ENCODE data around the gene MRPS23.

Gene MRPS23

DNA sequence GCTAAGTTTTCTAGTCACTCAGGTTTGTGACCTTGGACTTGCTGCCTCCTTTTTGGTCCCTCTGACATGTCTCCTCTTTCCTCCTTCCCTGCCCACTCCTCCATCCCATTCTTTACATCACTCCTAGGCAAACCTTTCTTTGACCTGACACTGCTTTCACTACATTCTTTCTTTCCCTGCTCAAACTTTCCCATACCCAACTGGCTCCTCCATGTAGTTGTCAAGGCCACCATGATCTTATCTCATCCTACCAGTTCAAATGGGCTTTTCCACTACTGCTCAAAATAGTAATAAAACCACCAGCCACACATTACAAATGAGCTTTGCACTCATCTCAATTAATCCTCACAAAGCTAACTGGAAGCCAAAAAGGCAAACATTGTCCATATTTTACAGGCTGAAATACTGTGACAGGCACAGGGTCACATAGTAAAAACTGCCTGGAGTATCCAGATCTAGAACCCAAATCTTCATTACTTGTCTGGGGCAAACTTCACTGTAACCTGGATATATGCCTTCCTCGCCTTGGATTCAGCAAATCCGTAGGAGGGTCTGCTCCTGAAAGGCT, 14.4 kb downstream of the MRPS23 start:
- Histone ChIP-seq H3K9me3 (ENCODE audit: control insufficient read depth, low read length) (no peaks in the 10 kb centered on the region), H3K4me3 (ENCODE audit: insufficient read depth, low read depth, low read length) (no peak overlapping the region), H3K4me1 (ENCODE audit: control insufficient read depth, insufficient read depth, low read length) (peaks cover 8% of the 10 kb centered on the region), H3K27ac (ENCODE audit: insufficient read depth, low read depth, low read length, poor library complexity, severe bottlenecking) (no peak overlapping the region), H3K36me3 (ENCODE audit: control insufficient read depth, insufficient read depth, low read length) (peaks cover 15% of the 10 kb centered on the region), H3K27me3 (ENCODE audit: control insufficient read depth, insufficient read depth, low read length, poor library complexity, severe bottlenecking) (no peaks in the 10 kb centered on the region)
- 92 to 95% methylated on average over 2 of the region's 2 CpGs for WGBS, 2 experiments

DNA sequence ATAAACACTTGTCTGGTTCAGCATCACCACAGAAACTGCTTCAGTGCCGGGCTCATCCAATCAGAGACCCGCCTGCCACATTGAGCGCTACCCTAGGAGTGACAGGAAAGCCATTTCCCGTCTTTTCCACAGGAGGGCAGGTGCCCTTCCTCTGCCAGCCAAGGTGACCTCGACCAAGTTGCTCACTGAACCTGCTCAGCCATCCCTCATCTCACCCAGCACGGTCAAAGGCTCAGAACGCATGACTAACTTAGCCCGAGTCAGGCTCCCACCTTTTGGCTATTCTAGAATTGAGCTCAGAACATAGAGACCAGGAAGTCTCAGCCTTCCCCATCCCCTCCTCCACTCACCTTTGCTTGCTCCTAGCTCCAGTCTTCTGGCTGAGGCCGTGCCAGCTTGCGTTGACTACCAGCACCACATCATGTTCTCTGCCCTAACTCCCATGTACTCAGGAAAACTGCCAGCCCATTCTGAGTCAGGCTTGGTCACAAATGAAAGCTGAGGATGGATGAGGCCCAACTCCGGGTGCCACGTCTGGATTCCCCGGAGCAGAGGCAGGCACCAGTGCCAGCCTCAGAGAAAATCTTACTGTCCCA, 15.6 kb downstream of the MRPS23 start:
- no peaks in the 10 kb centered on the region for H3K27me3 ChIP-seq (ENCODE audit: control insufficient read depth, insufficient read depth, low read length, poor library complexity, severe bottlenecking)

DNA sequence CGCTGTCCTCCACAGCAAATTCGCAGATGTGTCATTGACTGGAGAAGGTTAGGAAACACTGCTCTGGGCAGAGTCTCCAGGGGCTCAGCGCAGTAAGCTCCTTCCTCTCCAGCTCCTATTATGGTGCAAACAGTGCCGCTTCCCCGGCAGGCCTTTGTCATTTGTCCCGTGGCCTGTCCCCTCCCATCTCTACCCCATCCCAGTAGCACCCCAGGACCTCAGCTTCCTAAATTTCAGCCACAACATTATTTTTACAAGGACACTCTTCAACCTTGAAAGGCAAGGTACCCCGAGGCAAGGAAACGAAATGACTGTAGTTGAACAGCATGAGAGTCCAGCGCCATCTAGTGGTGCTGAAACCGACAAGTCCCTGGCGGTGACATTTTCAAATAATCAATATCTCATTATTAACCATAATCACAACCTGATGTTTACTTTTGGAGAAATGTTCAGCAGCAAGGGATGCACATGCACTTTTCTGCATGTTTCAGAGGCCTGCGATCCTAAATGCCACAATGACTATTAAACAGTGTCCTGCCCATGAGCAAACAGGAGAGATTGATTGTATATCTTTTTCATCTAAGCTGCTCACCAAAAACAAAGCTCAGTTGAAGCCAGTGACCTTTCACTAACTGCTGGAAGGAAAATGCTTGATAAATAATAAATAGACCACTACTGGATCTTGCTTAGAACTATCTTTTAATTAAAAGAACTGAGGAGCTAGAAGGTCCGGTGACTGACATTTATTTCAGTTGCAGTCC, 16.5 kb downstream of the MRPS23 start:
- WGBS, 2 experiments, result 8% methylated on average over 13 of the region's 13 CpGs
- H3K36me3 ChIP-seq (ENCODE audit: control insufficient read depth, insufficient read depth, low read length), result no peaks in the 10 kb centered on the region
- no peaks in the 10 kb centered on the region for H3K9me3 ChIP-seq (ENCODE audit: control insufficient read depth, low read length)
- no peaks in the 10 kb centered on the region for H3K27me3 ChIP-seq (ENCODE audit: control insufficient read depth, insufficient read depth, low read length, poor library complexity, severe bottlenecking)
- H3K27ac ChIP-seq (ENCODE audit: insufficient read depth, low read depth, low read length, poor library complexity, severe bottlenecking), result peak overlapping the region; percentile 53
- peak overlapping the region; percentile 2 for H3K4me3 ChIP-seq (ENCODE audit: insufficient read depth, low read depth, low read length)
- H3K4me1 ChIP-seq (ENCODE audit: control insufficient read depth, insufficient read depth, low read length), result peaks cover 8% of the 10 kb centered on the region

More for the DNA sequence above, 15.6 kb downstream of the MRPS23 start:
- H3K9me3 ChIP-seq (ENCODE audit: control insufficient read depth, low read length), result no peaks in the 10 kb centered on the region
- WGBS, 2 experiments, result 76 to 77% methylated on average over 13 of the region's 13 CpGs
- no peak overlapping the region for H3K4me3 ChIP-seq (ENCODE audit: insufficient read depth, low read depth, low read length)
- H3K27ac ChIP-seq (ENCODE audit: insufficient read depth, low read depth, low read length, poor library complexity, severe bottlenecking), result no peak overlapping the region
- H3K4me1 ChIP-seq (ENCODE audit: control insufficient read depth, insufficient read depth, low read length), result peaks cover 8% of the 10 kb centered on the region
- H3K36me3 ChIP-seq (ENCODE audit: control insufficient read depth, insufficient read depth, low read length), result peaks cover 8% of the 10 kb centered on the region

DNA sequence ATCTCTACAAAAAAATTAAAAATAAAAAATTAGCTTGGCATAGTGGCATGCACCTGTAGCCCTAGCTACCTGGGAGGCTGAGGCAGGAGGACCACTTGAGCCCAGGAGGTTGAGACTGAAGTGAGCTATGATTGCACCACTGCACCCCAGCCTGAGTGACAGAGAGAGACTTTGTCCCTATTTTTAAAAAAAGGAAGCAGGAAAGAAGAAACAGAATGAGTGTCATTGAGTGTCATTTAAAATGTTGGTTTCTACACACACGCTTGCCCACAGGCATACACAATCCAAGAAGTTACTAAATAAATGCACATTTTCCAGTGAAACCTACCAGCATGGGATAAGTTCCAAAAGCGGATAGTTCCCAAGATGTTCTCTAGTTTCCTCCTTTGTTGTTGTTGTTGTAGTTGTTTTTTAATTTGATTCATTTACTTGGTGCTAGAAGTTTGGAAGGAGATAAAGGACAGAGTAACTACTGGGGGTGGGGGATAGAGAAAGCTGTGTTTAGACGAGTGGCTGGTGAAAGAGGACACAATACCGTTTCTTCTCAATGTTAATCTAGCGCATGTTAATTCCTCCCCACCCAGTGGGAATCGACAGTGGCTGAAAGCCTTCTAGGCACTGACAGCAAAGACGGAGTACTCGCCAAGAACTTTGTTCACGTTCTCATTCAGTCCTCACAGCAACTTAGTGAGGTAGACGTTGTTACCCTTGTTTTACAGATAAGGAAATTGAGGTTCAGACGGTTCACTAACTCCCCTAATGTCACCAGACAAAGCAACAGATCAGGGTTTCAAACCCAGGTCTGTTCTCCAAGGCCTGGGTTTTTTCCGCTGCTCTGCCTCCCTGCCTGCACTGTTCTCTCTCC, 17.3 kb downstream of the MRPS23 start:
- Histone ChIP-seq H3K27me3 (ENCODE audit: control insufficient read depth, insufficient read depth, low read length, poor library complexity, severe bottlenecking) (no peaks in the 10 kb centered on the region), H3K36me3 (ENCODE audit: control insufficient read depth, insufficient read depth, low read length) (no peaks in the 10 kb centered on the region), H3K9me3 (ENCODE audit: control insufficient read depth, low read length) (no peaks in the 10 kb centered on the region), H3K4me1 (ENCODE audit: control insufficient read depth, insufficient read depth, low read length) (peaks cover 8% of the 10 kb centered on the region), H3K27ac (ENCODE audit: insufficient read depth, low read depth, low read length, poor library complexity, severe bottlenecking) (peak overlapping the region; percentile 53), H3K4me3 (ENCODE audit: insufficient read depth, low read depth, low read length) (peak overlapping the region; percentile 2)
- WGBS, 2 experiments, result 15 to 17% methylated on average over 11 to 12 of the region's 12 CpGs

DNA sequence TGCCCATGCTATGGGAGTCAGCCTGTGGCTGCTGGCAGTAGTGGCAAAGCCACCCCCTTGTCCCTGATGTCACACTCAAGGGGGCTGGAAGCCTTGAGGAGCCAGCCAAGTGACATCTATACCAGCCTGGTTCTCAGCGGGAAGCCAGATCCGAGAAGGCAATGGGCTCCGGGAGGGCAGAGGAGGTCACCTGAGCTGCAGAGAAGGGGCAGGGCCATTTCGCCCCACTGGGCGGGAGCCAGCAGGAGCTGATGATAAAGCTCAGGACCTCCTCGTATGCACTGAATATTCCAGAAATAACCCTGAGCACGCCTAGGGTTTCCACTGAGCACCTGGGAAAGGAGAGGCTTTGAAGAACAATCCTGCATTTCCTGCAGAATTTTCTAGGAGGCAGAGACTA, 19.0 kb downstream of the MRPS23 start:
- WGBS, 2 experiments, result 84 to 85% methylated on average over 7 of the region's 7 CpGs
- Histone ChIP-seq H3K4me3 (ENCODE audit: insufficient read depth, low read depth, low read length) (no peak overlapping the region), H3K4me1 (ENCODE audit: control insufficient read depth, insufficient read depth, low read length) (peaks cover 8% of the 10 kb centered on the region)

DNA sequence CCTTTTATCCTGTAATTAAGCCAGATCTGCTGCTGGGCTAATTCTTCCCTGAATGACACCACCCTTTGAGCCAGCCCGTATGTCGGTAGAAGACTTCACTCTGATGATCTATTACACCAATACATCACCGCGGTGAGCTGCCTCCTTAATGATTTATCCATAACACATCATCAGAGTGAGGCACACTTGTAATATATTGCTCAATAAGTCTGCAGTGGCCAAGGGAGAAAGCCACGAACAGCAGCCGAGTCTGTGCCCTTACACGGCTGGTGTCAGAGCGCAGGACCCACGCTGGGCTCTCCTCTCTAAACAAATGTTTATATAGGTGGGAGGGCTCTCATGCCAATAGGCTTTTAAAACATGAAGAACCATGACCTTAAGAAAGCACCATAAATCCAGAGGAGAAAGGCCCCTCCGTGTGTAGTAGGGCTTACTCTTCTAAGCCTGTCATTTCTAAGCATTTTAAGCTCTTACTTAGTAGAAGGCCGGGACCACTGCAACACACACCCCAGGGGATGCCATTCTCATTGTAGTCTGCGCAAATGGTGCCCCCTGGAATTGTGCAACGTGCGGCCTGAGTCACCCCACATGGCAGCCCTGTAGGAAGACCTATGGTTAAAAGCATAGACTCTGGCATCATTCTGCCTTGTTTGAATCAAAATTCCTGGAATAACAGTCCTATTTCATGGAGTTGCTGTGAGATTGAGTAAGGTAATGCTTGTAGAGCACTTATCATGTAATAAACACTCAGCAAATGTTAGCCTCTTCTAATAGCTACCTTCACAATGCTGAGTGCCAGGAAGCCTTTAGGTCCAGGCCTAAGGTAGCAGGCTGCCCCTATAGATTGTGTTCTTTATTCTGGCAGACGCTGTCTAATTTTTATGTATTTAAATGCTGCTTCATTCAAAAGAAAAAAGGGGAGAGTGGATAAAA, 26.1 kb downstream of the MRPS23 start:
- H3K36me3 ChIP-seq (ENCODE audit: control insufficient read depth, insufficient read depth, low read length), result no peaks in the 10 kb centered on the region
- no peak overlapping the region for H3K27ac ChIP-seq (ENCODE audit: insufficient read depth, low read depth, low read length, poor library complexity, severe bottlenecking)
- no peak overlapping the region for H3K4me3 ChIP-seq (ENCODE audit: insufficient read depth, low read depth, low read length)
- peaks cover 9% of the 10 kb centered on the region for H3K4me1 ChIP-seq (ENCODE audit: control insufficient read depth, insufficient read depth, low read length)
- no peaks in the 10 kb centered on the region for H3K9me3 ChIP-seq (ENCODE audit: control insufficient read depth, low read length)
- WGBS, 2 experiments, result 70 to 76% methylated on average over 15 of the region's 15 CpGs
- no peaks in the 10 kb centered on the region for H3K27me3 ChIP-seq (ENCODE audit: control insufficient read depth, insufficient read depth, low read length, poor library complexity, severe bottlenecking)

More for the DNA sequence above, 19.0 kb downstream of the MRPS23 start:
- no peaks in the 10 kb centered on the region for H3K9me3 ChIP-seq (ENCODE audit: control insufficient read depth, low read length)
- H3K27ac ChIP-seq (ENCODE audit: insufficient read depth, low read depth, low read length, poor library complexity, severe bottlenecking), result no peak overlapping the region
- H3K27me3 ChIP-seq (ENCODE audit: control insufficient read depth, insufficient read depth, low read length, poor library complexity, severe bottlenecking), result no peaks in the 10 kb centered on the region
- H3K36me3 ChIP-seq (ENCODE audit: control insufficient read depth, insufficient read depth, low read length), result no peaks in the 10 kb centered on the region

DNA sequence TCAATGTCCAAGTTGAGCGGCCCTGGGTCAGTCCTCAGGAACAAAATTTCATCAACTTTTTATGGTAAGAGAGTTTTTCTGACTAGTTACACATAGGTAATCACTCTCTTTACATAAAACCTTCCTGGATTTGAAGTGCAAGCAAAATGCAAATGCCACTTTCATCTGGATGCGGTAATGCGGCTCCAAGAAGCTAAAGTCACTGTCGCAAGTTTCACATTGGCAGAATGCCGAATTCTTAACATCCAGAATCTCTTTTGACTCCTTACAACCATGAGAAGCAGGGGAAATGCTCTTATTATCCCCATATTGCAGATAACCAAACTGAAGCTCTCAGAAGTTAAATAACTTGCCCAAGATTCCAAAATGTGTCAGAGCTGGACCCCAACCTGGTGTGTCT, 30.0 kb downstream of the MRPS23 start:
- Histone ChIP-seq H3K27ac (ENCODE audit: insufficient read depth, low read depth, low read length, poor library complexity, severe bottlenecking) (no peak overlapping the region), H3K4me3 (ENCODE audit: insufficient read depth, low read depth, low read length) (no peak overlapping the region), H3K27me3 (ENCODE audit: control insufficient read depth, insufficient read depth, low read length, poor library complexity, severe bottlenecking) (no peaks in the 10 kb centered on the region), H3K9me3 (ENCODE audit: control insufficient read depth, low read length) (no peaks in the 10 kb centered on the region), H3K4me1 (ENCODE audit: control insufficient read depth, insufficient read depth, low read length) (peaks cover 9% of the 10 kb centered on the region), H3K36me3 (ENCODE audit: control insufficient read depth, insufficient read depth, low read length) (no peaks in the 10 kb centered on the region)
- 91 to 92% methylated on average over 5 of the region's 5 CpGs for WGBS, 2 experiments

DNA sequence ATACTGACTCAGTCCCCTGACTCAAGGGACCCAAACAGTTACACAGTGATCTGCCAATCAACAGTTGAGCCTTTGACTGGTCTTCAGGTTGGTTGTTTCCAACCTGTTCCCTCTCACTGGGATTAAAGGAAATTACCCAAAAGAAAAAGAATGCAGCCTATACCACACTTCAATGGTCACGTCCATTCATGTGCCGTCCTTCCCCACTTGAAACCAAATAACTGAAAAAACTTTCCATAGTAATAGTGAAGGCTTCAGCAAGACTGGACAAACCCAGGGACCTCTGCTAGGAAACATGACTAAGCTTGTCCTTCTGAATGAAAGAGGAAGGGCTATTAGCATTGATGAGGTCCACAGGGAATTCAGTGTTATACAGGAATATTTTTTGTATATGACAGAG, 30.6 kb downstream of the MRPS23 start:
- Histone ChIP-seq H3K27ac (ENCODE audit: insufficient read depth, low read depth, low read length, poor library complexity, severe bottlenecking) (no peak overlapping the region), H3K36me3 (ENCODE audit: control insufficient read depth, insufficient read depth, low read length) (no peaks in the 10 kb centered on the region), H3K27me3 (ENCODE audit: control insufficient read depth, insufficient read depth, low read length, poor library complexity, severe bottlenecking) (no peaks in the 10 kb centered on the region), H3K4me3 (ENCODE audit: insufficient read depth, low read depth, low read length) (no peak overlapping the region), H3K9me3 (ENCODE audit: control insufficient read depth, low read length) (no peaks in the 10 kb centered on the region), H3K4me1 (ENCODE audit: control insufficient read depth, insufficient read depth, low read length) (peaks cover 9% of the 10 kb centered on the region)
- WGBS, 2 experiments, result 96 to 100% methylated on average over 2 of the region's 2 CpGs

DNA sequence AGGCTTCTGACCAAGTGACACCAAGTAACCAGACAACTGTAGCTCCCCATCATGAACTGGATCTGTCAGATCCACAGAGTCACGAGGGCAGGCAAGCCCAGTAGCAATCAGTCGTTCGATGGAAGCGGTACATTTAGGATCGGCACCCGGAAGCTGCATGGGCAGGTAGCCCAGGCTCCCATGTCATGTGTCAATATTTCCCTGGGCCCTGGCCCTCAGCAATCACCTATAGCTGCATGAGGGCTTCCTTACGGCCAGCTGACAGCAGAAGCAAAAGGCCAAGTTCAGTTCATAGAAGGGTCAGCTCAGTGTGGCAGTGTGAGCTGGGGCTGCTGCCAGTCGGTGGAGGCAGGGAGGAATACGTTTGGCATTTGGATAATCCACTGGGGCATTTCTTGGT, 31.8 kb downstream of the MRPS23 start:
- Histone ChIP-seq H3K9me3 (ENCODE audit: control insufficient read depth, low read length) (no peaks in the 10 kb centered on the region), H3K27ac (ENCODE audit: insufficient read depth, low read depth, low read length, poor library complexity, severe bottlenecking) (no peak overlapping the region), H3K4me1 (ENCODE audit: control insufficient read depth, insufficient read depth, low read length) (peaks cover 2% of the 10 kb centered on the region), H3K36me3 (ENCODE audit: control insufficient read depth, insufficient read depth, low read length) (no peaks in the 10 kb centered on the region), H3K27me3 (ENCODE audit: control insufficient read depth, insufficient read depth, low read length, poor library complexity, severe bottlenecking) (no peaks in the 10 kb centered on the region), H3K4me3 (ENCODE audit: insufficient read depth, low read depth, low read length) (no peak overlapping the region)
- 83 to 84% methylated on average over 9 of the region's 9 CpGs for WGBS, 2 experiments

Measured in ectodermal cell (in vitro differentiated cells).